ENCODE data around the gene DNAH17. TPM values are rescaled to one million over a fixed set of nuclear protein-coding genes. Genes with fewer than 3 reads are reported as not detected.
"Not testable (repeated sequence)": the region's sequence is repeated elsewhere in the genome, so short reads cannot be mapped to it uniquely, and the experiment has no call there.

DNAH17 gene
- total and polyA plus RNA-seq, 2 experiments from 2014 or later = 1.7 TPM; not detected in 1

DNA sequence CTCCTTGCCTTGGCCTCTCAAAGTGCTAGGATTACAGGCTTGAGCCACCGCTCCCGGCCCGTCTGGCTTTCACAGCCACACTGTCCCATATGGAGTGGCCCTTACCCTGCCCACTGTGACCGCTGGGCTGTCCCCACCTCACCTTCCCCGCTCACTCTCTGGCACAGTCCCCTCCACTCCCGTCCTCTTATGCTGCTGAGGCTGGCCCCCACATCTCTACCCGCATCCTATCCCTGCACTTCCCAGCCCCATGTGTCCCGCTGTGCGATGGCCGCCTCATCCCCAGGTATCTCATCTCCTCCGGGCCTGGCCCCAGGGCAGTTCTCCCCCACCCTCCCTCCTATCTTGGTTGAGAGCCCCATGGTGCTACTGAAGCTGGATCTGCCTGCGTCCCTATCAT, 105.6 kb downstream of the DNAH17 start:
- no peaks in the 10 kb centered on the region for H3K27me3 ChIP-seq
- H3K36me3 ChIP-seq = no peaks in the 10 kb centered on the region
- no peak for DNase-seq (ENCODE audit: low read depth in 1 of 2, low spot score in 1 of 2)
- TF ChIP-seq, protein P1, sequence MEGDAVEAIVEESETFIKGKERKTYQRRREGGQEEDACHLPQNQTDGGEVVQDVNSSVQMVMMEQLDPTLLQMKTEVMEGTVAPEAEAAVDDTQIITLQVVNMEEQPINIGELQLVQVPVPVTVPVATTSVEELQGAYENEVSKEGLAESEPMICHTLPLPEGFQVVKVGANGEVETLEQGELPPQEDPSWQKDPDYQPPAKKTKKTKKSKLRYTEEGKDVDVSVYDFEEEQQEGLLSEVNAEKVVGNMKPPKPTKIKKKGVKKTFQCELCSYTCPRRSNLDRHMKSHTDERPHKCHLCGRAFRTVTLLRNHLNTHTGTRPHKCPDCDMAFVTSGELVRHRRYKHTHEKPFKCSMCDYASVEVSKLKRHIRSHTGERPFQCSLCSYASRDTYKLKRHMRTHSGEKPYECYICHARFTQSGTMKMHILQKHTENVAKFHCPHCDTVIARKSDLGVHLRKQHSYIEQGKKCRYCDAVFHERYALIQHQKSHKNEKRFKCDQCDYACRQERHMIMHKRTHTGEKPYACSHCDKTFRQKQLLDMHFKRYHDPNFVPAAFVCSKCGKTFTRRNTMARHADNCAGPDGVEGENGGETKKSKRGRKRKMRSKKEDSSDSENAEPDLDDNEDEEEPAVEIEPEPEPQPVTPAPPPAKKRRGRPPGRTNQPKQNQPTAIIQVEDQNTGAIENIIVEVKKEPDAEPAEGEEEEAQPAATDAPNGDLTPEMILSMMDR (IDR thresholded peaks at IDR 0.05; ENCODE audit: low read depth, low read length) = no peak
- H3K4me3 ChIP-seq = no peak overlapping the region
- no peaks in the 10 kb centered on the region for H3K9me3 ChIP-seq (ENCODE audit: low read depth)
- no peaks in the 10 kb centered on the region for H3K4me1 ChIP-seq (ENCODE audit: low read depth)
- H3K27ac ChIP-seq = no peak overlapping the region

DNA sequence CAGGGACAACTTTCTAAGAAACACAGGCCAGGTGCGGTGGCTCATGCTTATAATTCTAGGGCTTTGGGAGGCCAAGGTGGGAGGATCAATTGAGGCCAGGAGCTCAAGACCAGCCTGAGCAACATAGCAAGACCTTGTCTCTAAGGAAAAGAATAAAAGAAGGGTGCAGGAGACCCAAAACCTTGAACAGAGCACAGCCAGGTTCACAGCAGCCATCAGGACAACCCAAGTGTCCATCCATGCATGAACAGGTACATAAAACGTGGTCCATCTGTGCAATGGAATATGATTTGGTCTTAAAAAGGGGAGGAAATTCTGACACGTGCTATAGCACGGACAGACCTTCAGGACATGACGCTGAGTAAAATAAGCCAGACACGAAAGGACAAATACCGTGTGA, 107.8 kb downstream of the DNAH17 start:
- Histone ChIP-seq H3K36me3 (no peaks in the 10 kb centered on the region), H3K4me1 (ENCODE audit: low read depth) (no peaks in the 10 kb centered on the region), H3K27ac (no peak overlapping the region), H3K27me3 (no peaks in the 10 kb centered on the region), H3K4me3 (no peak overlapping the region), H3K9me3 (ENCODE audit: low read depth) (no peaks in the 10 kb centered on the region)
- DNase-seq (ENCODE audit: low read depth in 1 of 2, low spot score in 1 of 2) = no peak
- TF ChIP-seq, protein P1 (IDR thresholded peaks at IDR 0.05; ENCODE audit: low read depth, low read length) = no peak

DNA sequence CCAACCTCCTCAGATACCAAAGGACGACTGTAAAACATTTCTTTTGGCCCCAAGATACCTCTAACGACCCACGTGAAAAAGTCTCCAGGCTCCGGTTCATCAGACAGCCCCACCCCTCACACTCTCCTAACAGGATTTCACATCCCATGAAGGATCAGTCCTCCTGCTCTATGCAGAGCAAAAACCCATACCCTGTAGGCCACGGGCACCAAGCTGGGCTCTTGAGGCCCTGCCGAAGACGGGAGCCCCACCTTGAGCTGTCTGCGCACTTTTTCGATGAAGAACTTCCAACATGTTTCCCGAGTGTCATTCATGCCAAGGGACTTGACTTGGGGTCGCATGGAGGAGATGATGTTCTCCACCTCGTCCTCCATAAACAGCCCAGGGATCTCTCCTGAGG, 108.8 kb downstream of the DNAH17 start:
- Histone ChIP-seq H3K36me3 (no peaks in the 10 kb centered on the region), H3K27ac (no peak overlapping the region), H3K4me1 (ENCODE audit: low read depth) (no peaks in the 10 kb centered on the region), H3K4me3 (no peak overlapping the region), H3K27me3 (no peaks in the 10 kb centered on the region), H3K9me3 (ENCODE audit: low read depth) (no peaks in the 10 kb centered on the region)
- no peak for DNase-seq (ENCODE audit: low read depth in 1 of 2, low spot score in 1 of 2)
- TF ChIP-seq, protein P1 (IDR thresholded peaks at IDR 0.05; ENCODE audit: low read depth, low read length) = no peak

DNA sequence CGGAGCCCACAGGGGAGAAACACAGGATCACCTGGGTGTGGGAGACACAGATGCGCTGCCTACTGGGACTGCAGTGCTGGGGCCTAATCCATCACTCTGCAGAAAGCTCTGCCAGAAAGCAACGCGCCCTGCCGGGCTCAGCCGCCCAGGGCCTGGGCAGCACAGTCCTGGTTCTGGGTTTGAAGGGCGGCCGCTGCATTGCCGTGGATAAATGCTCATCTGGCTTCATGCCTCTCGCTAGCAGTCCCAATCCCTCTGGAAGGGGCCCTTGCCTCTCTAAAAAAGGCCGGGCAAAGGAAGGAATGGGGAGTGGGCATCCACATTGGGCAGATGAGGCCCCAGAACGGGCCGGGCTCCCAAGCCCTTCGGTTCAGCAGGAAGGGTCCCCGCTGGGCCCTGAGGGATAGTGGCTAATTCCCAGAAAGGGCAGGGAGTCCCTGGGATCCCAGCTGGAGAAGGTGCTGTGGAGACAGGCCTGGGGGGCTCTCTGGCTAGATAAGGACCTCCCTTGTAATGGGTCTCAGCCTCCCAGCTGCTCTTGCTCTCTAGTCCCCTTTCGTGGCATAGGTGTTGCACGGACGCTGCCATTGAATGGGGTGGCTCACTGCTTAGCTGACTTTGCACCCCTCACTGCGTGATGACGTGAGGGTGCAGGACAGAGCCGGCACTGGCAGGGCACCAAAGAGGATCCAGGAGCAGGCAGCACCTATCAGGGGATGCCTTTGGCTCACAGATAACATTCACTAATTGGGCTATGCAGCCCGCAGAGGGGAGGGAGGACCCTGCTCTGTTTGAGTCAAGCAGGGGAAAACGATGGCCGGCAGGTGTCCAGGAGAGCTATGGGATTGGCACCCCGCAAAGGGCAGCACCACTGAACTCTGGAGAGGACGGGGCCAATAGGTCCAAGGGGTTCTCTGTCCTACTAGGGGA, 110.1 kb downstream of the DNAH17 start:
- no peak for DNase-seq (ENCODE audit: low read depth in 1 of 2, low spot score in 1 of 2)
- Histone ChIP-seq H3K4me1 (ENCODE audit: low read depth) (no peaks in the 10 kb centered on the region), H3K4me3 (no peak overlapping the region), H3K27me3 (no peaks in the 10 kb centered on the region), H3K36me3 (no peaks in the 10 kb centered on the region), H3K9me3 (ENCODE audit: low read depth) (no peaks in the 10 kb centered on the region), H3K27ac (no peak overlapping the region)
- TF ChIP-seq, protein P1 (IDR thresholded peaks at IDR 0.05; ENCODE audit: low read depth, low read length) = no peak

DNA sequence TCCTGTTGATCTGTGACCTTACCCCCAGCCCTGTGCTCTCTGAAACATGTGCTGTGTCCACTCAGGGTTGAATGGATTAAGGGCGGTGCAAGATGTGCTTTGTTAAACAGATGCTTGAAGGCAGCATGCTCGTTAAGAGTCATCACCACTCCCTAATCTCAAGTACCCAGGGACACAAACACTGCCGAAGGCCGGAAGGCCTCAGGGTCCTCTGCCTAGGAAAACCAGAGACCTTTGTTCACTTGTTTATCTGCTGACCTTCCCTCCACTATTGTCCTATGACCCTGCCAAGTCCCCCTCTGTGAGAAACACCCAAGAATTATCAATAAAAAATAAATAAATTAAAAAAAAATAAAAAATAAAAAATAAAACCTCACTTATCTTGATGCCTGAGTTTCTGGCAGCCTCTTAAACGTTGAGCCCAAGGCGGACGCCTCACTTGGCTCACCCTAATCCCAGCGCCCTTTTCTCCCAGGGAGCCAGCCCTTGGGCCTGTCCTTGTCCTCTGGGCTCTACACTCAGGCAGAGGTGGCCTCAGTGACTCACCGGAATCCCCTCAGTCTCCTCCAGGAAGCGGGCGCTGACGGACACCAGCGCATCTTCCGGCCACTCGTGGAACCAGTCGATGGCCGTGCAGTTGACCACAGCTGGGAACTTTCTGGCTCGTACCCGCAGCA, 110.9 kb downstream of the DNAH17 start:
- H3K4me1 ChIP-seq (ENCODE audit: low read depth); H3K27me3 ChIP-seq; DNase-seq (ENCODE audit: low read depth in 1 of 2, low spot score in 1 of 2): not testable (repeated sequence)

DNA sequence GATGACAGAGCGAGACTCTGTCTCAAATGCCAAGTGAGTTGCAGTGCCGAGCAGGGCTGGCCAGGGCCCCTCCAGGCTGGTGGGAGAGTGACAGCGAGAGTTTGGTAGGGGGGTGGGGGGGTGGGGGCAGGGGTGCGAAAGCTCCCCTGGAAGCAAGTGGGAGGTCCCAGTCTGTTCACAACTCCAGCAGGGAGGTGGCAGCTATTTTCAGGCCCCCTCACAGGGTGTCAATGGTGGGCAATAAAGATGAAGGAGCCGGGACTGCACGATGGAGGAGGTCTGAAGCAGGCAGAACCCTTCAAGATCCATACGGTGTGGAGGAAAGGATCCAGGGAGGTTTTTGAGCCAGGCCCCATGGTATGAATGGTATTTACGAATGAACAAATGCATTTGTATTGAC, 115.0 kb downstream of the DNAH17 start:
- TF ChIP-seq, protein P1 (IDR thresholded peaks at IDR 0.05; ENCODE audit: low read depth, low read length) = no peak
- Histone ChIP-seq H3K9me3 (ENCODE audit: low read depth) (no peaks in the 10 kb centered on the region), H3K27ac (no peak overlapping the region), H3K36me3 (no peaks in the 10 kb centered on the region), H3K4me1 (ENCODE audit: low read depth) (no peaks in the 10 kb centered on the region), H3K4me3 (no peak overlapping the region), H3K27me3 (no peaks in the 10 kb centered on the region)
- DNase-seq (ENCODE audit: low read depth in 1 of 2, low spot score in 1 of 2) = no peak

More for the DNA sequence above, 110.9 kb downstream of the DNAH17 start:
- not testable (repeated sequence) for H3K36me3 ChIP-seq; H3K27ac ChIP-seq; H3K9me3 ChIP-seq (ENCODE audit: low read depth); H3K4me3 ChIP-seq

All from cardiac muscle cell (in vitro differentiated cells and primary cell).